Type B pancreatic cell (in vitro differentiated cells): ENCODE data around the gene PGAM5. TPM values are rescaled to one million over a fixed set of nuclear protein-coding genes. Genes with fewer than 3 reads are reported as not detected.

Source experiments
- DNase-seq: peaks from one replicate; pipeline ENCODE4 v3.0.0; 2021; ENCODE audit warnings: mixed read lengths; ENCODE audit not compliant: unreplicated experiment; ENCODE audit errors: extremely low spot score
- H3K27ac Mint-ChIP-seq: 2 replicates; pipeline ENCODE4 v1.8.0; 2021; ENCODE audit warnings: mild to moderate bottlenecking, mixed read lengths
- H3K27me3 Mint-ChIP-seq: 2 replicates; pipeline ENCODE4 v1.8.0; 2021; ENCODE audit warnings: mixed read lengths
- H3K36me3 Mint-ChIP-seq: 2 replicates; pipeline ENCODE4 v1.8.0; 2021; ENCODE audit warnings: mixed read lengths
- H3K4me1 Mint-ChIP-seq: one replicate; pipeline ENCODE4 v1.8.0; 2021; ENCODE audit warnings: mixed read lengths; ENCODE audit not compliant: unreplicated experiment
- H3K4me3 Mint-ChIP-seq: 2 replicates; pipeline ENCODE4 v1.8.0; 2021; ENCODE audit warnings: mild to moderate bottlenecking, mixed read lengths
- H3K9me3 Mint-ChIP-seq: 2 replicates; pipeline ENCODE4 v1.8.0; 2021; ENCODE audit warnings: mixed read lengths
- total RNA-seq: library from RNA; stranded (reverse); gene quantifications from 2 replicates; pipeline ENCODE4 v1.2.1, GENCODE V29; 2021; ENCODE audit warnings: low replicate concordance
- TF ChIP-seq, protein P1 (sequence below): fragments of 200-600 bp; sonication (generic); conservative IDR thresholded peaks from 2 replicates; pipeline ENCODE4 v1.5.0; 2021; ENCODE audit warnings: antibody characterized with exemption, mild to moderate bottlenecking

PGAM5 gene
- total RNA-seq, 1 donor from 2014 or later: 41.0 TPM

DNA sequence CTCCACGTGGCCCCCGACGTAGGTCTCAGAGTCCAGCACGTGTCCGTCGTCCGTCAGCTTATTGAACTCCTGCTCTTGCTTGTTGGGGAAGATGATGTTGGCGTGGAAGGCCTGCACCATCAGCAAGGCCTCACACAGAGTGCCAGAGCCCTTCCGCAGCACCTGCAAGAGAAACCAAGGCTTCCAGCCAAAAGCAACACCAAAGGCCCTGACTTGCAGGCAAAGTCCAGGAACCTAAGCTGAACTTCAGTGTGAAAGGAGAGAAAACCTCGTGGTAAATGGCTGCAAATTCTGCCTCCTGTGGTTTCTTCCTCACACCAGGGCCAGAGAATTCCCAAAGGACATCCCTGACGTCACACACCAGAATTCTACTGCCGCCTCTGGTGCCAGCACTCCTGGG lies 38.0 kb upstream of the PGAM5 start:
- Mint-ChIP-seq H3K9me3 (no peaks in the 10 kb centered on the region), H3K4me1 (no peaks in the 10 kb centered on the region), H3K36me3 (peaks cover 27% of the 10 kb centered on the region)

DNA sequence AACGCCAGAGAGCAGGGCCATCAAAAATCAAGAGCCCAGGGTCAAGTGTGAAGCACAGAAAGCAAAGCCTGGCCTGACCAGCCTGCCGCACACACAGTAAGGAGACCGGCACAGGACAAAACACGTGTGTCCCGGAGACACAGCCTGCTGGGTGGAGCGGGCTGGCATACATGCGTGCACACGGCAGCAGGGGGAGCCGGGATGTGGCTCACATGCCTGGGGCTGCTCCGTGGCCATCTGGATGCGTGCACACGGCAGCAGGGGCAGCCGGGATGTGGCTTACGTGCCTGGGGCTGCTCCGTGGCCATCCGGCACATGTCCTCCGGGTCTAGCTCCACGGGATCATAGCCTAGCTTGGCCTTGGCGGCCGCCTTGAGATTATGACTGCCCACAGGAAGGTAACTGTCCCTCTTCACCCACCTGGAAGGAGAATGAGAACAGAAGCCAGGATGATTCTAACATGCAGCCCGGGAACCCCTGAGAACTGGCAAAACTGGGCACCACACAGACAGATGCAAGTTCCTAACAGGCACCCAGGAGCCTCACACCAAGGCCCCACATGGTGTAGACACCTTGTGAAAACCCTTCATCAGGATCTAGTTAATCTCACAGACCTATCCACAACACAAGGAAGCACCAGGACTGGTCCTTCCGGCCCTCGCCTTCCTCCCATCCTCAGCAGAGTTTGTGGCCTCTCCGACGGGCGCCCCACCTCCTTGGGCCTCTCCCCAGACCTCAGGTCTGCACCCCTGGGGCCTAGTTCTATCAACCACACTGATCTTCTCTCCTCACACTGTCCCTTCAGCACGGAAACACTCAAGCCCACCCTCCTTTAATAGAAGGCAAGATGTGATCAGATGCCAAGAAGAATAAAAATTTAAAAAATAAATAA lies 37.1 kb upstream of the PGAM5 start:
- H3K4me3 Mint-ChIP-seq: no peak overlapping the region
- no peaks in the 10 kb centered on the region for H3K4me1 Mint-ChIP-seq
- no peak for DNase-seq
- H3K27me3 Mint-ChIP-seq: no peaks in the 10 kb centered on the region
- H3K36me3 Mint-ChIP-seq: peaks cover 28% of the 10 kb centered on the region
- H3K27ac Mint-ChIP-seq: no peak overlapping the region
- TF ChIP-seq, protein P1, sequence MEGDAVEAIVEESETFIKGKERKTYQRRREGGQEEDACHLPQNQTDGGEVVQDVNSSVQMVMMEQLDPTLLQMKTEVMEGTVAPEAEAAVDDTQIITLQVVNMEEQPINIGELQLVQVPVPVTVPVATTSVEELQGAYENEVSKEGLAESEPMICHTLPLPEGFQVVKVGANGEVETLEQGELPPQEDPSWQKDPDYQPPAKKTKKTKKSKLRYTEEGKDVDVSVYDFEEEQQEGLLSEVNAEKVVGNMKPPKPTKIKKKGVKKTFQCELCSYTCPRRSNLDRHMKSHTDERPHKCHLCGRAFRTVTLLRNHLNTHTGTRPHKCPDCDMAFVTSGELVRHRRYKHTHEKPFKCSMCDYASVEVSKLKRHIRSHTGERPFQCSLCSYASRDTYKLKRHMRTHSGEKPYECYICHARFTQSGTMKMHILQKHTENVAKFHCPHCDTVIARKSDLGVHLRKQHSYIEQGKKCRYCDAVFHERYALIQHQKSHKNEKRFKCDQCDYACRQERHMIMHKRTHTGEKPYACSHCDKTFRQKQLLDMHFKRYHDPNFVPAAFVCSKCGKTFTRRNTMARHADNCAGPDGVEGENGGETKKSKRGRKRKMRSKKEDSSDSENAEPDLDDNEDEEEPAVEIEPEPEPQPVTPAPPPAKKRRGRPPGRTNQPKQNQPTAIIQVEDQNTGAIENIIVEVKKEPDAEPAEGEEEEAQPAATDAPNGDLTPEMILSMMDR: no peak
- H3K9me3 Mint-ChIP-seq: no peaks in the 10 kb centered on the region

More for the DNA sequence above, 38.0 kb upstream of the PGAM5 start:
- no peaks in the 10 kb centered on the region for H3K27me3 Mint-ChIP-seq
- TF ChIP-seq, protein P1: no peak
- H3K4me3 Mint-ChIP-seq: no peak overlapping the region
- H3K27ac Mint-ChIP-seq: no peak overlapping the region
- DNase-seq: no peak

DNA sequence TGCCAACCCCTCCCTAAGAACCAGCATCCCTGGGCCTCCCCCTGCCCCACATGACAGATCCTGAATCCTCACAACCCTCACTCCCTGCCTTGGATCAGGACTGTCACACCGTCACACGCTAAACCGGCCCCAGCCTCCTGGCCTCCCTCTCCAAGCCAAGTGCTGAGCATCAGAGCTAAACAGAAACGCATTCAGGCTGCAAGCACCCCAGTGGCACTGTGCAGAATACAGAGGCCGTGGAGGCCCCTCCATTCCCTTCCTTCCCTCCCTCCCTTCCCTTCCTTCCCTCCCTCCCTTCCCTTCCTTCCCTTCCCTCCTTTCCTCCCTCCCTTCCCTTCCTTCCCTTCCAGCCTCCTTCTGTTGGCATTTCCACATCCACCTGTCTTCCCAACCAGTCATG lies 36.1 kb upstream of the PGAM5 start:
- H3K4me1 Mint-ChIP-seq: no peaks in the 10 kb centered on the region
- no peak overlapping the region for H3K27ac Mint-ChIP-seq
- no peaks in the 10 kb centered on the region for H3K9me3 Mint-ChIP-seq
- peaks cover 34% of the 10 kb centered on the region for H3K36me3 Mint-ChIP-seq
- TF ChIP-seq, protein P1: no peak
- H3K27me3 Mint-ChIP-seq: no peaks in the 10 kb centered on the region
- no peak for DNase-seq
- no peak overlapping the region for H3K4me3 Mint-ChIP-seq

DNA sequence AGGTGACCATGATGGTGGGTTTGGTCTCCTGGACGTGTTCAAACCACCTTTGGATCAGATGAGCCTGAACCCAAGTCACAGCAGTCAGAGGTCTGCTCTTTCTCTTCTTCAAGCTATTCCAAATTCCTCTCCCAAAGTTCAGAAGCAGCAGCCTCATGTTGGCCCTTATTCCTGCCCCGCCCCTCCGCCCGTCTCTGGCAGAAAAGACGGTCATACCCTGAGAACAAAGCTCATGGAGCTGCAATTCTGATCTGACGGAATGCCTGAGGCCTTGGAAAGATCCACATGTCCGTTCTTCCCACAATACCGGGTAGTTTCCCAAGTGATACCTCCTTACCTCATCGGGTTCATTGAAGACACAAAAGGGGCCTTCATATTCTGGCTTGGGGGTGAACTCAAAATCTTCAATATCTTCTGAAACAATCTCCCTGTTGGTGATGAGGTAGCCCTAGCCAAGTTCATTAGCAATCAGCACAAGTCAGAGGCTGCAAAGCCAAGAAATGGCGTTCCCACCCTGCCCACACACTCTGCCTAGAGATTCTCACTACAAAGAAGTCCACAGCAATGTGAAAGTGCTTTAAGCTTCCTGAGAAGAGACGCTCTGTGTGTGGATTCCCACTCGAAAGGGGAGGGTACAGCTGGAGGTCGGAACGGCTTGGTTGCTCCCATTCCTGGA lies 34.7 kb upstream of the PGAM5 start:
- no peaks in the 10 kb centered on the region for H3K9me3 Mint-ChIP-seq
- no peak for DNase-seq
- H3K27ac Mint-ChIP-seq: no peak overlapping the region
- peaks cover 5% of the 10 kb centered on the region for H3K4me1 Mint-ChIP-seq
- H3K36me3 Mint-ChIP-seq: peaks cover 44% of the 10 kb centered on the region
- H3K27me3 Mint-ChIP-seq: no peaks in the 10 kb centered on the region
- H3K4me3 Mint-ChIP-seq: no peak overlapping the region
- TF ChIP-seq, protein P1: no peak

DNA sequence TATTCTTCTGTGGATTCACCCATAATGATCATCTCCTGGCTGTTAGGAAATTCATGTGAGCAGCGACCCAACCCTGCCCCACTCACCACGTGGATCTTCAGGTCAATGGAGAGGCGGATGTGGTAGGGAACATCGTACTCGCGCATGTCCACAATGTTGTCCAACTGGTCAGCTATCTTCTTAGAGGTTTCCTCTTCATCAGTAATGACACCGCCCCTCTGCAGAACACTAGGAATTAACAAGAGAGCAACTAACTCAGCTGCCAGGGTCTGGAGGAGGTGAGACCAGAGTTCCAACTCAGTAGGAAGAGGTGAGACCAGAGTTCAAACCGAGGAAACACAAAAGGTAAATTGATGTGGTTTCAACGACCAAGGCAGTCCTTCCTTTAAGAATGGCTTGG lies 33.1 kb upstream of the PGAM5 start:
- H3K9me3 Mint-ChIP-seq: no peaks in the 10 kb centered on the region
- no peaks in the 10 kb centered on the region for H3K27me3 Mint-ChIP-seq
- H3K36me3 Mint-ChIP-seq: peaks cover 39% of the 10 kb centered on the region
- no peak overlapping the region for H3K27ac Mint-ChIP-seq
- peaks cover 7% of the 10 kb centered on the region for H3K4me1 Mint-ChIP-seq
- DNase-seq: no peak
- no peak overlapping the region for H3K4me3 Mint-ChIP-seq
- TF ChIP-seq, protein P1: no peak
